ENCODE results near the gene ABI3BP. TPM values are rescaled to one million over a fixed set of nuclear protein-coding genes. Genes with fewer than 3 reads are reported as not detected.

The ABI3BP gene
- polyA plus RNA-seq, 1 of the 3 experiments (the other 2 are of a cell fraction) = 8.4 TPM

DNA sequence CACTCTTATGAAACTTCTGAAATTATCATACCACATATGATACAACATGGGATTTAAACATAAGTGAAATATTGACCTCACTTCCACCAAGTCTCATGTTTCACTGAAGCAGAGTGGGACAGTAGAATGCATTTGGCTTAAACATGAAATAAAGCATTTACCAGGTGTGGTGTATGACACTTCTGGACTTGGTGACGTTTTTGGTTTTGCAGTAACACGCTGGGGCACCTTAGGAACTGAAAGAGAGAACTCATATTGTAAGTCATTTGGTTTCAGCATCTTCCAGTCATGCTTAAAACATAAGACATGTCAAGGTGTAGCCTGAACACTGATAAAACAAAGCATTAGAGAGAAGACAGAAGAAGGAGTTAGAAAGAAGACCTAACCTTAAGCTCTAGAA, 188.6 kb downstream of the ABI3BP start (continued):
- TF ChIP-seq, protein P1, sequence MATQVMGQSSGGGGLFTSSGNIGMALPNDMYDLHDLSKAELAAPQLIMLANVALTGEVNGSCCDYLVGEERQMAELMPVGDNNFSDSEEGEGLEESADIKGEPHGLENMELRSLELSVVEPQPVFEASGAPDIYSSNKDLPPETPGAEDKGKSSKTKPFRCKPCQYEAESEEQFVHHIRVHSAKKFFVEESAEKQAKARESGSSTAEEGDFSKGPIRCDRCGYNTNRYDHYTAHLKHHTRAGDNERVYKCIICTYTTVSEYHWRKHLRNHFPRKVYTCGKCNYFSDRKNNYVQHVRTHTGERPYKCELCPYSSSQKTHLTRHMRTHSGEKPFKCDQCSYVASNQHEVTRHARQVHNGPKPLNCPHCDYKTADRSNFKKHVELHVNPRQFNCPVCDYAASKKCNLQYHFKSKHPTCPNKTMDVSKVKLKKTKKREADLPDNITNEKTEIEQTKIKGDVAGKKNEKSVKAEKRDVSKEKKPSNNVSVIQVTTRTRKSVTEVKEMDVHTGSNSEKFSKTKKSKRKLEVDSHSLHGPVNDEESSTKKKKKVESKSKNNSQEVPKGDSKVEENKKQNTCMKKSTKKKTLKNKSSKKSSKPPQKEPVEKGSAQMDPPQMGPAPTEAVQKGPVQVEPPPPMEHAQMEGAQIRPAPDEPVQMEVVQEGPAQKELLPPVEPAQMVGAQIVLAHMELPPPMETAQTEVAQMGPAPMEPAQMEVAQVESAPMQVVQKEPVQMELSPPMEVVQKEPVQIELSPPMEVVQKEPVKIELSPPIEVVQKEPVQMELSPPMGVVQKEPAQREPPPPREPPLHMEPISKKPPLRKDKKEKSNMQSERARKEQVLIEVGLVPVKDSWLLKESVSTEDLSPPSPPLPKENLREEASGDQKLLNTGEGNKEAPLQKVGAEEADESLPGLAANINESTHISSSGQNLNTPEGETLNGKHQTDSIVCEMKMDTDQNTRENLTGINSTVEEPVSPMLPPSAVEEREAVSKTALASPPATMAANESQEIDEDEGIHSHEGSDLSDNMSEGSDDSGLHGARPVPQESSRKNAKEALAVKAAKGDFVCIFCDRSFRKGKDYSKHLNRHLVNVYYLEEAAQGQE (IDR thresholded peaks at IDR 0.05; ENCODE audit: low read depth, low read length) = no peak
- TF ChIP-seq RCOR1 (IDR thresholded peaks at IDR 0.05; ENCODE audit: low read length) (no peak), JUND (IDR thresholded peaks at IDR 0.05) (no peak), FOXM1 (IDR thresholded peaks at IDR 0.05; ENCODE audit: low read depth) (no peak)

DNA sequence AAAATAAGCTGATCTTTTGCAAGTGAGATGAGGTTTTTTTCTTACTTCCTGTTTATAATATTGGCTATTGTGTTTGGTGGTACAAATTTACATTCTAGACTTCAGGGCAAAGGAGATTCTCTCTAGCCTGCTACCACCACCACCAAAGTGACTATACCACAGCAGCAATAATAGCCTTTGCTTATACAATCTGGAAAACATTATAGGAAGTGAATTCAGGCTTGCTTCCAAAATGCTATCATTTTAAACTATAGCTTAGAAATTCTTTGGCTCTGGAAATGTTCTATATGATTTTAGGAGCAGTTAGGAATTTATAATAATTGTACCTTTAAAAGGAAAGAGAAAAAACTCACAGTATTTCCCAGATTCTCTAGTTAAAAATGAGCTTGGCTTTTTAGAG, 189.5 kb downstream of the ABI3BP start:
- Histone ChIP-seq H3K9ac (no peak overlapping the region), H3K27ac (ENCODE audit: low read depth in 2 of 2, low read length in 1 of 2) (no peak overlapping the region), H3K79me2 (ENCODE audit: insufficient read depth) (no peaks in the 10 kb centered on the region), H3F3A (replicated peaks; ENCODE audit: insufficient read depth) (peaks cover 5% of the 10 kb centered on the region), H3K4me1 (ENCODE audit: control insufficient read depth in 1 of 2, insufficient read depth in 2 of 2, low read depth in 1 of 2, low read length in 1 of 2) (no peaks in the 10 kb centered on the region; a peak in 1 of 4 replicates), H3K4me2 (no peak overlapping the region), H3K4me3 (ENCODE audit: low read depth in 2 of 2, low read length in 1 of 2) (no peak overlapping the region), H3K36me3 (replicated peaks in 1 of 2; ENCODE audit: control insufficient read depth in 1 of 2, insufficient read depth in 2 of 2, low read length in 1 of 2) (no peaks in the 10 kb centered on the region), H3K9me2 (no peaks in the 10 kb centered on the region), H3K9me3 (no peaks in the 10 kb centered on the region), H2AFZ (ENCODE audit: low read depth) (no peak overlapping the region), H3K27me3 (ENCODE audit: insufficient read depth) (no peaks in the 10 kb centered on the region), H4K20me1 (ENCODE audit: insufficient read depth) (no peaks in the 10 kb centered on the region)
- TF ChIP-seq TEAD4 (IDR thresholded peaks at IDR 0.05; ENCODE audit: borderline replicate concordance, insufficient read depth) = no peak
- no peak for TF ChIP-seq RXRA (IDR thresholded peaks at IDR 0.05; ENCODE audit: borderline replicate concordance, low read depth)
- TF ChIP-seq IRF3 (IDR thresholded peaks at IDR 0.05; ENCODE audit: low read depth, low read length) = no peak
- TF ChIP-seq CHD2 (IDR thresholded peaks at IDR 0.05; ENCODE audit: low read length, partially characterized antibody) = no peak
- no peak for TF ChIP-seq NRF1 (IDR thresholded peaks at IDR 0.05; ENCODE audit: low read depth, low read length)
- TF ChIP-seq TAF1 (IDR thresholded peaks at IDR 0.05; ENCODE audit: borderline replicate concordance, low read depth, low read length) = no peak
- TF ChIP-seq MEF2A (IDR thresholded peaks at IDR 0.05; ENCODE audit: borderline replicate concordance, low read depth) = no peak
- no peak for TF ChIP-seq MXI1 (IDR thresholded peaks at IDR 0.05; ENCODE audit: low read depth, low read length)
- TF ChIP-seq USF2 (IDR thresholded peaks at IDR 0.05; ENCODE audit: borderline replicate concordance, low read depth, low read length) = no peak
- ChIA-PET POLR2A (no interaction called here), CTCF (no interaction called here)
- DNase-seq = no peak
